ENCODE results near the gene RO60.

RO60 gene

DNA sequence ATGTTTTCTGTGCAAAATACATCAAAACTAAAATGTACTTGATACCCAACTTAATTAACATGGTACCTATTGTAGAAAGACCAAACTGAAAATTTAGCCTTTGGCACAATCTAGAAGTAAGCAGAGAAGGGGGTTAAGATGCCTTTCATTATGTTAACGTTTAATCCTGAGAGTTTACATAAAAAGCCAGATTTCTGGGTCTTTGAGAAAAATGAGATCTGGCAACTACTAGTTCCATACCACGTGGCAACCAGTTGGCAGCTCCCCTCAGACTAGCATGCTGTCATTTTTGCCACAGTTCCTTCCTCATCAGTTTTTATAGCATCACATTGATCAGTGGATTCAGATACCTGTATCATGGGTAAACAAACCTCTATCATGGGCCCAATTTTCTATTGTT is 1.5 kb downstream of the RO60 start:
- no peak for DNase-seq (ENCODE audit: low spot score)

DNA sequence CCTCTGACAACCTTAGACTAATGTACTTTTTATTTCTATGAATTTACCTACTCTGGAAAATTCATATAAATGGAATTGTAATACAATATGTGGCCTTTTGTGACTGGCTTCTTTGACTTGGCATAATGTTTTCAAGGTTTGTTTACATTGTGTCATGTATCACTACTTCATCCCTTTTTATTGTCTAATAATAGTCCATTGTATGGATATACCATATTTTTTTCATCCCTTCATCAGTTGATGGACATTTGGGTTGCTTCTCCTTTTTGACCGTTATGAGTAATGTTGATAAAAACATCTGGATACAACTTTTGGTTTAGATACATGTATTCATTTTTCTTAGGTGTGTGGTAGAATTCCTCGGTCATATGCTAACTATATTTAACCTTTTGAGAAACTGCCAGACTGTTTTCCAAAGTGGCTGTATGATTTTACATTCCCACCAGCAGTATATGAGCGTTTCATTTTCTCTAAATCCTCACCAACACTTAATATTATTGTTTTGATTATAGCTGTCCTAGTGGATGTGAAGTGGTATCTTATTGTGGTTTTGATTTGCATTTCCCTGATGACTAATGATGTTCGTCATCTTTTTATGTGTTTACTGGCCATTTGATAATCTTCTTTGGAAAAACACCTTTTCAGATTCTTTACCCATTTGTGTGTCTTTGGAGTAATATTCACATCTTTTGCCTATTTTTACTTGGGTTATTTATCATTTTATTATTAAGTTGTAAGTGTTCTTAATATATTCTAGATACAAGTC is 3.5 kb downstream of the RO60 start:
- no peak for DNase-seq (ENCODE audit: low spot score)

DNA sequence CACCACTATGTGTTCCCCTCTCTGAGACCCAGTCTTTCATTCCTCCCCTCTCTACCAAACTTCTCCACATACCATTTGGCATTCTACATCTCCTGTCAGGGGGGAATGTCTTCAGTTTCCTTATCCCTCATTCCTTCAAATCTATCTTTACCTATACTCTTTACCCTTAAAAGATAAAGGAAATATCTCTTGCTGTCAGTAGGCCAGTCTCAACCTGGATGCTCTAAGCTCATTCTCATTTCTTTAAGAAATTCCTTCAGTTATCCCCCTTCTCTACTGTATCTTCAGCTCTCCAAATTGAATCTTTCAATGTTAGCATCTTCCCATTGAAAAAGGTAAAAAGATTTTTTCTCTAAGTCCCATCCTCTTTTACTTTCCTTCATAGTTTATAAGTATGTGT is 6.5 kb downstream of the RO60 start:
- DNase-seq (ENCODE audit: low spot score): no peak

GRCh38 chr1:193066606-193067005 is 7.2 kb downstream of the RO60 start:
- no peak for DNase-seq (ENCODE audit: low spot score)

DNA sequence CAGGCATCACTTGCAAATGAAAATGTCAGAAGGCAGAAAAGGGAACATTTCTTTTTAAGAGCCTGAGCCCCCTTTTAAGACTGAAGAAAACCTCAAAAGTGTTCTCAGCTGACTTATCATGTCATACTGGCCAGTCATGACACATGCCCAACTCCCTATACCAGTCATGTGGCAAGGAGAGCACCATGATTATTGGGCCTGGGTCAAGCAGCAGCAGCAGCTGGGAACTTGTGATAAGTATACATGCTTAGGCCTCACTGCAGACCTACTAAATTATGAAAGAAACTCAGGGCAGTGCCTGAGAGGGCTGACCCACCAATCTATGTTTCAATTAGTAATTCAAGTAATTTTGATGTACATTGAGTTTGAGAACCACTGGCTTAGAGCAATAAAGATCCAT is 8.6 kb downstream of the RO60 start:
- DNase-seq (ENCODE audit: low spot score): no peak

DNA sequence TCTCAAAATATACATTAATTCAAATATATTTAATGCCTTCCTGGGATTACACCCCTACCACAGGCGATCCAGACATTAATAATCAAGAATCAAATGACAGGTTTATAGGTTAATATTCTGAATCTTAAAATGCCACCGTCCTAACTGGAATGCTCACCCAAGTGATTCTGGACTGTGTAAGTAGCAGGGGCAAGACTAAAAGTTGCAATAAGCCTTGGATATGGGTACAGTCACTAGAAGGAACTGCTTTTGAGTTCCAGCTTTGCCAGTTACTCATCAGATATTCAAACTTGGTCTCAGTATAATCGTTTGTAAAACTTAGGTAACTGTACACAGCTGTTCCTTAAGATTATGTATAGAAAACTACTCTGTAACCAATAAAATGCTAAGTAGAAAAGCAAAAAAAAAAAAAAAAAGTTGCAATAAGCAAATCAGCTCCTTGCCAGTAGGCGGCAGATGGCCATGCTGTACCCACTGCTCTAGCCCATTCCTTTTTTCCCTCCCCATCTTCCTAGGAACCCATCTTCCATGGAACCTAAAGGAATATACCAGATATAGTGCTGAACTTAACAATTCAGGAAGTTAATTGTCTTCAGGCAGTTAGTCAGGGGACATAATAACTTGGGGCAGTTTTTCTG is 10.5 kb downstream of the RO60 start:
- no peak for DNase-seq (ENCODE audit: low spot score)

- DNase-seq (ENCODE audit: low spot score): no peak
These were observed 11.0 kb downstream of the RO60 start for GRCh38 chr1:193070386-193070753.

DNA sequence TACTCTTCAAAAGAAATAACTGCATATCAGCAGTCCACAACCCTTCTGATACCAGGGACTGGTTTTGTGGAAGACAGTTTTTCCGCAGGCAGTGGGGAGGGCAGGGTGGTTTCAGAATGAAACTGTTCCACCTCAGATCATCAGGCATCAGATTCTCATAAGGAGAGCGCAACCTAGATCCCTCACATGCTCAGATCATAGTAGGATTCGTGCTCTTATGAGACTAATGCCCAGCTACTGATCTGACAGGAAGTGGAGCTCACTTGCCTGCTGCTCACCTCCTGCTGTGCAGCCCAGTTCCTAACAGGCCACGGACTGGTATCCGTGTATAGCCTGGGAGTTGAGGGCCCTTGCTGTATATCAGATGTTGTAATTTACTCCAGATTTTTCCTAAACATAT is 11.5 kb downstream of the RO60 start:
- DNase-seq (ENCODE audit: low spot score): no peak

- no peak for DNase-seq (ENCODE audit: low spot score)
These were observed 18.6 kb downstream of the RO60 start for GRCh38 chr1:193077991-193078390.

DNA sequence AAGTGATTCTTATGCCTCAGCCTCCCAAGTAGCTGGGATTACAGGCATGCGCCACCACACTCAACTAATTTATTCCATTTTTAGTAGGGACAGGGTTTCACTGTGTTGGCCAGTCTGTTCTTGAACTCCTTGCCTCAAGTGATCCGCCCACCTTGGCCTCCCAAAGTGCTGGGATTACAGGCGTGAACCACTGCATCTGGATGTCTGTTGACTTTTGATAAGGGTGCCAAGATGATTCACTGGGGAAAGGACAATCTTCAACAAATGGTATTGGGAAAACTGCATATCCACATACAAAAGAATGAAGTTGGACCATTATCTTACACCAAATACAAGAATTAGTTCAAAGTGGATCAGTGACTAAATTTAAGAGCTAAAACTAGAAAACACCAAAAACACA is 19.8 kb downstream of the RO60 start:
- no peak for DNase-seq (ENCODE audit: low spot score)

- DNase-seq (ENCODE audit: low spot score): no peak
These were observed 24.1 kb downstream of the RO60 start for GRCh38 chr1:193083365-193084088.

DNA sequence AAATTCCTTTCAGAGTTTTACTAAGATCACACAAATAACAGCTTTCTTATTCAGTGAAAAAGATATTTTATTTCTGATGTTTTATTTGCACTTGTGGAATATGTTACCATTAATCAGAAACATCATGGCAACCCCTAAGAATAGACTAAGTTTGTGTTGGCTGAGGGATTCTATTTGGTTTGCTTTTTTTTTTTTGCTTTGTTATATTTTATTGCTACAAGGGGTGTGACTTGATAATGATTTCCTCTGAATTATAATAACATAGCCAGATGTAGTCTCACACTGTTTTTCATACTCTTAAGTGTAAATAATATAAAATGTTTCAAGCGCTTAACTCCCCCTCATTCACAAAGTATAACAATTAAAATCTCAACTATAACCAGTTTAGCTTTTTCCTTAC is 25.9 kb downstream of the RO60 start:
- DNase-seq (ENCODE audit: low spot score): no peak

DNA sequence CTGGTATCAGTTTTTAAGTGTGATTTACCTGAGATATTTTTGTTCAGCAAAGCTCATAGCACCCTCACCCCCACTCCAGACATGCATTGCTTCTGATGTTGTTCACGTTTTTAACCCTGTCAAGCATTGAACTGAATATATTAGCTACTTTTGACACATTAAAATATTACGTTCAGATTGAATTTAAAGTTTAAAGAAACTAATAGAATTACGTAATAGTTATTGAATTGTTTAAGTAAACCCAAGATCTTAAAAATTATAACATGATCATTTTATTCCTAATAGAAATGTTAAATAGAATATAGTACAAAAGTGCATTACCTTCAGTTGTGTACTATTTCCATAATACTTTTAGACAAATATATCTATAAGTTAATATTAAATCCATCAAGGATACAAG is 26.9 kb downstream of the RO60 start:
- no peak for DNase-seq (ENCODE audit: low spot score)

- DNase-seq (ENCODE audit: low spot score): no peak
These were observed 28.5 kb downstream of the RO60 start for GRCh38 chr1:193087893-193088292.

- DNase-seq (ENCODE audit: low spot score): no peak
These were observed 31.5 kb downstream of the RO60 start for GRCh38 chr1:193090865-193091264.

GRCh38 chr1:193094112-193094511 is 34.7 kb downstream of the RO60 start:
- no peak for DNase-seq (ENCODE audit: low spot score)

DNA sequence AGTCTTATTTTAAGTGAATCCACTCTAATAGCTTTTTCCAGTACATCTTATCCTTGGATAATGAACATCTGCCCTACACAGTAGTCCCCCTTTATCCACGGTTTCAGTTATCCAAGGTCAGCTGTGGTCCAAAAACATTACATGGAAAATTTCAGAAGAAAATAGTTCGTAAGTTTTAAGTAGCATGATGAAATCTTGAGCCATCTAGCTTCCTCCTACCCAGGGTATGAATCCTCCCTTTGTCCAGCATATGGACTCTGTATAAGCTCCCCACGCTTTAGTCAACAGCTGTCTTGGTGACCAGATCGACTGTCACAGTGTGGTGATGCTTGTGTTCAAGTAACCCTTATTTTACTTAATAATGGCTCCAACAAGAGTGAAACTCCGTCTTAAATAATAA is 43.2 kb downstream of the RO60 start:
- DNase-seq (ENCODE audit: low spot score): no peak

DNA sequence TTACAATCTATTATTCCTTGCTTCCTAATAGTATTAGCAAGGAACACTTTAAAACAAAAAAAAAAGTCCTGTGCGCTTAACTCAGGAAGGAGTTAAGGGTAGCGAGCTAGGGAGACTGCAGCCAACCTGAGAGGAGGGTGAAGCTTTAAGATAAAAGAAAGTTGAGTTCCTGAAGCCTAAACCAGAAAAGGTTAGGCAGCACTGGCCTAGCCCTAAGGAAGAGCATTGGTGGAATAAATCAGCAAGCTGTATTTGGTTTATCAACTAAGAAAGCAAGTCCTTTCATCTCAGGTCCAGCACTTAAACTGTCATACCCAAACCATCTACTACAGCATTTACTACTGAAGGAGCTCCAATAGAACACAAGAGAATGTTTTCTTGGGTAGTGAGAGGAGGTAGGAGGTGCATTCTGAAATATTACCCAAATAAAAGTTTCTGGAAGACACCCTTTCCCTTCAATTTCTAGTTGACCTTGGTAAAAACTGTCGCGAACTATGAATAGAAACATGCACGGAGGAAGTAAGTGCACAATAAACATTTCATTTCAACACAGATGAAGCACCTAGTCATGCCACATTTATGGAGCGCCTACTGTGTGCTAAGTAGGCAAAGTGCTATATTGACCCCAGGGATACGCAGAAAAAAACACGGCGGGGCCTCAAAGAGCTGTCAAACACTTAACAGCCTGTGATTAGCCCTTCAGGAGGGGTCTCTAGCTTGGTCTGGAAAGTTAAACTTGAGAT is 44.5 kb downstream of the RO60 start:
- no peak for DNase-seq (ENCODE audit: low spot score)

DNA sequence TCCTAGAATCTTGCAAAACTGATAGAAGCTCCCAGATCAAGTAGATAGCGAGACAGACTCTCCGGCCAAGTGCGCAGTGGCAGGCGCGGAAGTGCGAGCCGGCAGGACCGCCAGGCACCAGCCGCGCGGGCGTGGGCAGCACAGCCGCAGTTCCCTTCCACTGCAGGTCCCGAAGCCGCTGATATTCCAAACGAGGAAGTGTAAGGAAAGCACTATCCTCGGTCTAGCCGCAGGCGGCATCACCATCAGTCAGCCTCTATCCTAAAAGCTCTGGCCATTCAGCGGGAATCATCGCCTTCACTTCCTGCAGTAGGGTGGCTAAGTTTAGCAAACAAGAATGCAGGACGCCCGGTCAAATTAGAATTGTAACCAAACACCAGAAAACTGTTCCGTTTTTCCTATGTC is 45.1 kb downstream of the RO60 start:
- peak; percentile 60 for DNase-seq (ENCODE audit: low spot score)

DNA sequence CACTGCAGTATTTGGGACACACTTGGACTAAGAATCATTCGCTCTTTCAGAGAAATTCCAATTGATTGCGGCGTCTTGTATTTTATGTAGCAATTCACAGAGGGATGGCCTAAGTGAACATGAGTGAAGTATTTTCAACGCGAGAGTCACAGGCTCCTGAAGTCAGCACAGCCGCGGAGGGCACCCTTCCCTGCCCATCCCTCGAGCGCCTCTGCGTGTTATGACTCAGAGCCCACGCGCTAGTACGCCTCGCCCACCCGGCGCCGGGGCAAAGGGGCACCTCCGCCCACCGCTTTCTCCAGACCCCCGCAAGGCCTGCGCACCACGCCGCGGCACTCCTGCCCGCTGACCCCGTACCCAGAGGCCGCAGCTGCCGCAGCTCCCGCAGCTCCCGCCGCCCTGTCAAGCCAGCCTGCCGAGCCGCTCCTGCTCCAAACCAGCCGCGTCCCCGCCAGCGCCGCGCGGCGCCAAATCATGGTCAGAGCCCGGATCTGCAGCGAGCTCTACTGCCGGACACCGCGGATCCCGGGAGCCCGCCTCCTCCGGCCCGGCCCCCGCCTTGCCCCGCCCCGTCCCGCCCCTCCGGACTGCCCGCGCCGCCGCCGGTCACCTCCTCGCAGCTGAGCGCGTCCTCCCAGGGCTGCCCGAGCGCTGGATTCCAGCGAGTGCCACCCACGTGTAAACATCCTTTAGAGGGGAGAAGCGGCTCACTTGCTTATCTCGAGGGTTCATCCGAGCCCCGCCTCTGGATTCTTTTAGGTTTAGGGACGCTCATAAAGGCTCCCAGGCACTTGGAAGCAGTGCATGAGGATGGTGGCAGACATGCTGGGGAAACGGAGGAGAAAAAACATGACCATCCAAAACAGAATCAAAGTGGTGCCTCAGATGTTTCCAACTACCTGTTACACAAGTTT is 45.8 kb downstream of the RO60 start, which contains the start of gene GLRX2:
TSS of gene GLRX2 (minus strand) at position 508 of the 914 bp plus-strand sequence. CDS start at position 476, 32 bp downstream.
- peak; percentile 94 for DNase-seq (ENCODE audit: low spot score)

DNA sequence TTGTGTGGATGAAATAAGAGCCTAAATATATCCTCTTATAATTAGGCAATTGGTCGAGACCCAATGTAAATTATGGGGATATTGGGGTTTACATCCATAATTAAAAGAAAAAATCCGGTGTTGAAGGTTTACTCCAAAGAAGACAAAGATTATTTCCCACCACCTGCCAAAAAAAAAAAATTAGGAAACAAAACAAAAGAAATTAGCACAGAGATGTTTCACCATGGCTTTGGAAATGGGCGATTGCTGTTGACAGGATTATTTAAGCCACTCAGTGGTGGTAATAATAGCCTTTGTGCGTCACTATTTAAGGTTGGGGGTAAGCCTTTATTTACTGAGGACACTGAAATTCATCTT is 46.4 kb downstream of the RO60 start:
- no peak for DNase-seq (ENCODE audit: low spot score)

DNA sequence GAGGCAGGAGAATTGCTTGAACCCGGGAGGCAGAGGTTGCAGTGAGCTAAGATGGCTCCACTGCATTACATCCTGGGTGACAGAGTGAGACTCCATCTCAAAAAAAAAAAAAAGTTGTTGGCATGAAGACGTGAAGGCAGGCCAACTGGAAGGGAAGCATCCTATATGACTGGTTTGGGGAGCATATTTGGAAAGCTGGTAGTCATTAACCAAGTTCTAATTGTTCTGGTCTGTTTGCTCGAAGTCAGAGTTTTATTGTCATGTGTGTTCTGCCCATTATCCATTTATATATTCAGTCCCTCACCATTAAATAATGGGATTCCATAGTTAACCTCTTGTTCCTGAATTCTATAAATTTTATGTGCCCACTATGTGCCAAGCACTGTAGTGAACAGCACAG is 49.1 kb downstream of the RO60 start:
- no peak for DNase-seq (ENCODE audit: low spot score)
